ENCODE data around the gene ANKFY1. TPM values are rescaled to one million over a fixed set of nuclear protein-coding genes. Genes with fewer than 3 reads are reported as not detected.
A peak's percentile ranks its signal among the peaks of the same experiment; 100 is the strongest.

The ANKFY1 gene
- total and polyA plus RNA-seq, 9 of the 15 experiments (the other 6 are each of a cell fraction or from before 2014, with no cell fraction given), result 4.3 to 25.6 (median 12.2) TPM

DNA sequence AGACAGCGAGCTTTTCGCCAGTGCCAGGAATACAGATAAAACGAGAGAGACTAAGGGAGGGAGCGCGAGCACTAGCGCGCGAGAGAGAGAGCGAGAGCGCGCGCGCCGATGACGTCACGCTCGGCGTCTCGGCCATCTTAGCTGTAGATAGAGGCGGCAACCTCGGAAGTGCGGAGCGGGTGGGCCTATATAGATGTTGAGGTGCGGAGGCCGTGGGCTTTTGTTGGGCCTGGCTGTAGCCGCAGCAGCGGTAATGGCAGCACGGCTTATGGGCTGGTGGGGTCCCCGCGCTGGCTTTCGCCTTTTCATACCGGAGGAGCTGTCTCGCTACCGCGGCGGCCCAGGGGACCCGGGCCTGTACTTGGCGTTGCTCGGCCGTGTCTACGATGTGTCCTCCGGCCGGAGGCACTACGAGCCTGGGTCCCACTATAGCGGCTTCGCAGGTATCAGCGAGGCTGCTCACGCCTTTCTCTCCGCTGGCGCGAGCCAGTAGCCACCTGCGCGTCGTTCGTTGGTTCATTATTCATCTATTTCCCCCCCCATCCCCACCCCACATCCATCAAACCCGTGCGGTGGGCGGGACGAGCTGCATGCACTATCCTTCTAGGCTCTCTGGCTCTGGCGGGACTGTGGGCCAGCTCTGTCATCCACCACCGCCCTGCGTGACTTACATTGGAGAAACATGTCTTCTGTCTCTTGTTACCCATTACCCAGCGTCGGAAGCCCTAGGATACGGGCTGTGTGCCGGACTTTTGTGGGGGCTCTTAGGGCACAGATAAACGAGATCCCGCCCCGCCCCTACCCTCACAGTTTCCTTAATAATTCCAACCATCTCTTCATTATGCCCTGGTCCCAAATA, 120.0 kb downstream of the ANKFY1 start (continued):
- TF ChIP-seq, protein P1, sequence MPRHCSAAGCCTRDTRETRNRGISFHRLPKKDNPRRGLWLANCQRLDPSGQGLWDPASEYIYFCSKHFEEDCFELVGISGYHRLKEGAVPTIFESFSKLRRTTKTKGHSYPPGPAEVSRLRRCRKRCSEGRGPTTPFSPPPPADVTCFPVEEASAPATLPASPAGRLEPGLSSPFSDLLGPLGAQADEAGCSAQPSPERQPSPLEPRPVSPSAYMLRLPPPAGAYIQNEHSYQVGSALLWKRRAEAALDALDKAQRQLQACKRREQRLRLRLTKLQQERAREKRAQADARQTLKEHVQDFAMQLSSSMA (CRISPR knock-in tag; IDR thresholded peaks at IDR 0.05), result no peak
- TF ChIP-seq BMI1 (IDR thresholded peaks at IDR 0.05; ENCODE audit: low read length), result no peak
- TF ChIP-seq ZNF589 (CRISPR knock-in tag; IDR thresholded peaks at IDR 0.05; ENCODE audit: low read depth), result peak; percentile 52; the same call in 1 of the 2 replicates
- no peak for TF ChIP-seq ZNF561 (CRISPR knock-in tag; conservative IDR thresholded peaks at IDR 0.05)
- TF ChIP-seq CBFA2T3 (IDR thresholded peaks at IDR 0.05), result no peak
- TF ChIP-seq CEBPB (tag; IDR thresholded peaks at IDR 0.05), result no peak
- TF ChIP-seq ARID2 (IDR thresholded peaks at IDR 0.05), result no peak
- TF ChIP-seq GATA2 (CRISPR knock-in tag; IDR thresholded peaks at IDR 0.05), result no peak
- TF ChIP-seq, protein P2, sequence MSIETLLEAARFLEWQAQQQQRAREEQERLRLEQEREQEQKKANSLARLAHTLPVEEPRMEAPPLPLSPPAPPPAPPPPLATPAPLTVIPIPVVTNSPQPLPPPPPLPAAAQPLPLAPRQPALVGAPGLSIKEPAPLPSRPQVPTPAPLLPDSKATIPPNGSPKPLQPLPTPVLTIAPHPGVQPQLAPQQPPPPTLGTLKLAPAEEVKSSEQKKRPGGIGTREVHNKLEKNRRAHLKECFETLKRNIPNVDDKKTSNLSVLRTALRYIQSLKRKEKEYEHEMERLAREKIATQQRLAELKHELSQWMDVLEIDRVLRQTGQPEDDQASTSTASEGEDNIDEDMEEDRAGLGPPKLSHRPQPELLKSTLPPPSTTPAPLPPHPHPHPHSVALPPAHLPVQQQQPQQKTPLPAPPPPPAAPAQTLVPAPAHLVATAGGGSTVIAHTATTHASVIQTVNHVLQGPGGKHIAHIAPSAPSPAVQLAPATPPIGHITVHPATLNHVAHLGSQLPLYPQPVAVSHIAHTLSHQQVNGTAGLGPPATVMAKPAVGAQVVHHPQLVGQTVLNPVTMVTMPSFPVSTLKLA (conservative IDR thresholded peaks at IDR 0.05), result peak; percentile 14 to 26; a peak in 3 of 4 replicates
- TF ChIP-seq COPS2 (conservative IDR thresholded peaks at IDR 0.05), result no peak
- TF ChIP-seq, protein P3, sequence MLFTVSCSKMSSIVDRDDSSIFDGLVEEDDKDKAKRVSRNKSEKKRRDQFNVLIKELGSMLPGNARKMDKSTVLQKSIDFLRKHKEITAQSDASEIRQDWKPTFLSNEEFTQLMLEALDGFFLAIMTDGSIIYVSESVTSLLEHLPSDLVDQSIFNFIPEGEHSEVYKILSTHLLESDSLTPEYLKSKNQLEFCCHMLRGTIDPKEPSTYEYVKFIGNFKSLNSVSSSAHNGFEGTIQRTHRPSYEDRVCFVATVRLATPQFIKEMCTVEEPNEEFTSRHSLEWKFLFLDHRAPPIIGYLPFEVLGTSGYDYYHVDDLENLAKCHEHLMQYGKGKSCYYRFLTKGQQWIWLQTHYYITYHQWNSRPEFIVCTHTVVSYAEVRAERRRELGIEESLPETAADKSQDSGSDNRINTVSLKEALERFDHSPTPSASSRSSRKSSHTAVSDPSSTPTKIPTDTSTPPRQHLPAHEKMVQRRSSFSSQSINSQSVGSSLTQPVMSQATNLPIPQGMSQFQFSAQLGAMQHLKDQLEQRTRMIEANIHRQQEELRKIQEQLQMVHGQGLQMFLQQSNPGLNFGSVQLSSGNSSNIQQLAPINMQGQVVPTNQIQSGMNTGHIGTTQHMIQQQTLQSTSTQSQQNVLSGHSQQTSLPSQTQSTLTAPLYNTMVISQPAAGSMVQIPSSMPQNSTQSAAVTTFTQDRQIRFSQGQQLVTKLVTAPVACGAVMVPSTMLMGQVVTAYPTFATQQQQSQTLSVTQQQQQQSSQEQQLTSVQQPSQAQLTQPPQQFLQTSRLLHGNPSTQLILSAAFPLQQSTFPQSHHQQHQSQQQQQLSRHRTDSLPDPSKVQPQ (CRISPR knock-in tag; IDR thresholded peaks at IDR 0.05; ENCODE audit: borderline replicate concordance), result no peak
- TF ChIP-seq FOXA3 (CRISPR knock-in tag; conservative IDR thresholded peaks at IDR 0.05 in 1 of 2, IDR thresholded peaks at IDR 0.05 in 1 of 2), result no peak
- TF ChIP-seq HDAC3 (IDR thresholded peaks at IDR 0.05; ENCODE audit: borderline replicate concordance, partially characterized antibody), result no peak
- TF ChIP-seq BCOR (IDR thresholded peaks at IDR 0.05), result no peak
- TF ChIP-seq ZNF316 (IDR thresholded peaks at IDR 0.05), result no peak
- TF ChIP-seq BRD9 (IDR thresholded peaks at IDR 0.05; ENCODE audit: low read depth, partially characterized antibody), result no peak
- no peak for TF ChIP-seq ETS2 (tag; IDR thresholded peaks at IDR 0.05; ENCODE audit: borderline replicate concordance, poor library complexity, severe bottlenecking)
- TF ChIP-seq, protein P4, sequence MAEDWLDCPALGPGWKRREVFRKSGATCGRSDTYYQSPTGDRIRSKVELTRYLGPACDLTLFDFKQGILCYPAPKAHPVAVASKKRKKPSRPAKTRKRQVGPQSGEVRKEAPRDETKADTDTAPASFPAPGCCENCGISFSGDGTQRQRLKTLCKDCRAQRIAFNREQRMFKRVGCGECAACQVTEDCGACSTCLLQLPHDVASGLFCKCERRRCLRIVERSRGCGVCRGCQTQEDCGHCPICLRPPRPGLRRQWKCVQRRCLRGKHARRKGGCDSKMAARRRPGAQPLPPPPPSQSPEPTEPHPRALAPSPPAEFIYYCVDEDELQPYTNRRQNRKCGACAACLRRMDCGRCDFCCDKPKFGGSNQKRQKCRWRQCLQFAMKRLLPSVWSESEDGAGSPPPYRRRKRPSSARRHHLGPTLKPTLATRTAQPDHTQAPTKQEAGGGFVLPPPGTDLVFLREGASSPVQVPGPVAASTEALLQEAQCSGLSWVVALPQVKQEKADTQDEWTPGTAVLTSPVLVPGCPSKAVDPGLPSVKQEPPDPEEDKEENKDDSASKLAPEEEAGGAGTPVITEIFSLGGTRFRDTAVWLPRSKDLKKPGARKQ (CRISPR knock-in tag; IDR thresholded peaks at IDR 0.05), result no peak
- peak; percentile 80 for TF ChIP-seq TBP (optimal IDR thresholded peaks at IDR 0.05; ENCODE audit: low read depth, low read length)
- TF ChIP-seq ZNF507 (tag; conservative IDR thresholded peaks at IDR 0.05), result no peak
- no peak for TF ChIP-seq GTF2F1 (IDR thresholded peaks at IDR 0.05; ENCODE audit: low read depth, low read length)
- no peak for TF ChIP-seq SPI1 (IDR thresholded peaks at IDR 0.05; ENCODE audit: borderline replicate concordance, low read depth, low read length)

All from K562 (cell line).